Keratinocyte (primary cell): ENCODE data around the gene DCUN1D2.

ENCODE experiments used
- EZH2 ChIP-seq: IDR thresholded peaks from one replicate; pipeline ENCODE4 v1.6.1; 2012; ENCODE audit warnings: inconsistent platforms, mild to moderate bottlenecking, low read length, moderate library complexity
- TF ChIP-seq, protein P1 (sequence below), 3 experiments: IDR thresholded peaks in 1 of 3; conservative IDR thresholded peaks in 1 of 3; optimal IDR thresholded peaks in 1 of 3; 2 replicates in 2 of 3; 3 replicates in 1 of 3; pipeline versions ENCODE3 to v1.5.1; 2011; ENCODE audit warnings: low read length in 3 of 3, mild to moderate bottlenecking in 3 of 3, moderate library complexity in 2 of 3, control low read depth in 1 of 3, inconsistent platforms in 1 of 3; ENCODE audit not compliant: insufficient read depth in 2 of 3; ENCODE audit errors: extremely low read depth in 1 of 3

- TF ChIP-seq, protein P1, sequence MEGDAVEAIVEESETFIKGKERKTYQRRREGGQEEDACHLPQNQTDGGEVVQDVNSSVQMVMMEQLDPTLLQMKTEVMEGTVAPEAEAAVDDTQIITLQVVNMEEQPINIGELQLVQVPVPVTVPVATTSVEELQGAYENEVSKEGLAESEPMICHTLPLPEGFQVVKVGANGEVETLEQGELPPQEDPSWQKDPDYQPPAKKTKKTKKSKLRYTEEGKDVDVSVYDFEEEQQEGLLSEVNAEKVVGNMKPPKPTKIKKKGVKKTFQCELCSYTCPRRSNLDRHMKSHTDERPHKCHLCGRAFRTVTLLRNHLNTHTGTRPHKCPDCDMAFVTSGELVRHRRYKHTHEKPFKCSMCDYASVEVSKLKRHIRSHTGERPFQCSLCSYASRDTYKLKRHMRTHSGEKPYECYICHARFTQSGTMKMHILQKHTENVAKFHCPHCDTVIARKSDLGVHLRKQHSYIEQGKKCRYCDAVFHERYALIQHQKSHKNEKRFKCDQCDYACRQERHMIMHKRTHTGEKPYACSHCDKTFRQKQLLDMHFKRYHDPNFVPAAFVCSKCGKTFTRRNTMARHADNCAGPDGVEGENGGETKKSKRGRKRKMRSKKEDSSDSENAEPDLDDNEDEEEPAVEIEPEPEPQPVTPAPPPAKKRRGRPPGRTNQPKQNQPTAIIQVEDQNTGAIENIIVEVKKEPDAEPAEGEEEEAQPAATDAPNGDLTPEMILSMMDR (optimal IDR thresholded peaks at IDR 0.05 in 1 of 3, IDR thresholded peaks at IDR 0.05 in 1 of 3, conservative IDR thresholded peaks at IDR 0.05 in 1 of 3; ENCODE audit: extremely low read depth in 1 of 3, insufficient read depth in 2 of 3, low read length in 3 of 3): no peak
- no peak for TF ChIP-seq EZH2
These were observed 76.6 kb downstream of the DCUN1D2 start for GRCh38 chr13:113413898-113414282.
